GM20000 (cell line): ENCODE results near the gene ATP5F1A.
A peak's percentile ranks its signal among the peaks of the same experiment; 100 is the strongest.
"Not testable (repeated sequence)": the region's sequence is repeated elsewhere in the genome, so short reads cannot be mapped to it uniquely, and the experiment has no call there.

Source experiments
- DNase-seq: peaks from one replicate; pipeline ENCODE4 v3.0.0; 2012; ENCODE audit warnings: low spot score
- CTCF ChIP-seq: IDR thresholded peaks from 2 replicates; pipeline ENCODE4 v1.5.1; 2012; ENCODE audit warnings: mild to moderate bottlenecking, control low read depth; ENCODE audit errors: extremely low read depth, missing control alignments

ATP5F1A gene

GRCh38 chr18:46096651-46097300 is 1.3 kb downstream of the ATP5F1A start:
- TF ChIP-seq CTCF: no peak
- peak; percentile 35 for DNase-seq

GRCh38 chr18:46095532-46095931 is 2.6 kb downstream of the ATP5F1A start:
- no peak for TF ChIP-seq CTCF
- no peak for DNase-seq

GRCh38 chr18:46088501-46088900 is 9.6 kb downstream of the ATP5F1A start:
- not testable (repeated sequence) for DNase-seq

- no peak for DNase-seq
Measured at GRCh38 chr18:46084431-46084830, 13.7 kb downstream of the ATP5F1A start.

GRCh38 chr18:46080156-46080555 is 17.9 kb downstream of the ATP5F1A start:
- TF ChIP-seq CTCF: no peak

More at GRCh38 chr18:46084431-46084830, 13.7 kb downstream of the ATP5F1A start:
- TF ChIP-seq CTCF: no peak

GRCh38 chr18:46079336-46079735 is 18.8 kb downstream of the ATP5F1A start:
- DNase-seq: no peak
- TF ChIP-seq CTCF: no peak

More at GRCh38 chr18:46080156-46080555, 17.9 kb downstream of the ATP5F1A start:
- no peak for DNase-seq

- peak; percentile 47 for TF ChIP-seq CTCF
- DNase-seq: peak; percentile 59
Measured at GRCh38 chr18:46073474-46074331, 24.4 kb downstream of the ATP5F1A start.
